SW480 (cell line): Measurements from ENCODE around the gene COL24A1.
"Not testable (repeated sequence)": the region's sequence is repeated elsewhere in the genome, so short reads cannot be mapped to it uniquely, and the experiment has no call there.

Experiments
- DNase-seq: peaks from one replicate; pipeline ENCODE4 v3.0.0-alpha.2; 2016; ENCODE audit warnings: low spot score

COL24A1 gene

GRCh38 chr1:85801520-85801919 is 355.1 kb downstream of the COL24A1 start:
- no peak for DNase-seq

- no peak for DNase-seq
These were observed 356.8 kb downstream of the COL24A1 start for GRCh38 chr1:85799737-85800136.

GRCh38 chr1:85798419-85798818 is 358.2 kb downstream of the COL24A1 start:
- no peak for DNase-seq

GRCh38 chr1:85777021-85777420 is 379.6 kb downstream of the COL24A1 start:
- not testable (repeated sequence) for DNase-seq

GRCh38 chr1:85762804-85763203 is 393.8 kb downstream of the COL24A1 start:
- DNase-seq, result no peak

- DNase-seq, result no peak
These were observed 399.7 kb downstream of the COL24A1 start for GRCh38 chr1:85756864-85757263.

- no peak for DNase-seq
These were observed 408.5 kb downstream of the COL24A1 start for GRCh38 chr1:85748120-85748519.

GRCh38 chr1:85746777-85747176 is 409.8 kb downstream of the COL24A1 start:
- DNase-seq, result no peak

GRCh38 chr1:85743814-85744213 is 412.8 kb downstream of the COL24A1 start:
- no peak for DNase-seq

- no peak for DNase-seq
These were observed 421.6 kb downstream of the COL24A1 start for GRCh38 chr1:85734931-85735330.

GRCh38 chr1:85718678-85719340 is 437.8 kb downstream of the COL24A1 start:
- DNase-seq, result no peak

GRCh38 chr1:85714418-85715114 is 442.0 kb downstream of the COL24A1 start:
- DNase-seq, result not testable (repeated sequence)

GRCh38 chr1:85708829-85709227 is 447.7 kb downstream of the COL24A1 start:
- peak; percentile 68 for DNase-seq

GRCh38 chr1:85707990-85708828 is 448.4 kb downstream of the COL24A1 start, which contains the start of gene ZNHIT6:
TSS of gene ZNHIT6 (minus strand) at chr1:85708433. CDS start at chr1:85708284, 149 bp downstream.
- DNase-seq, result peak; percentile 98

- peak; percentile 2 for DNase-seq
These were observed 449.1 kb downstream of the COL24A1 start for GRCh38 chr1:85707267-85707989.

GRCh38 chr1:85705940-85706339 is 450.6 kb downstream of the COL24A1 start:
- no peak for DNase-seq

GRCh38 chr1:85700422-85700821 is 456.1 kb downstream of the COL24A1 start:
- no peak for DNase-seq

- no peak for DNase-seq
These were observed 458.7 kb downstream of the COL24A1 start for GRCh38 chr1:85697895-85698294.

GRCh38 chr1:85692730-85693314 is 463.8 kb downstream of the COL24A1 start:
- DNase-seq, result peak; percentile 61

- no peak for DNase-seq
These were observed 466.7 kb downstream of the COL24A1 start for GRCh38 chr1:85689775-85690404.
